ENCODE data around the gene SEC16A.

The SEC16A gene

GRCh38 chr9:136484153-136485048 is 1.6 kb upstream of the SEC16A start:
- no peak for TF ChIP-seq CTCF (IDR thresholded peaks at IDR 0.05; ENCODE audit: control insufficient read depth, extremely low read depth, insufficient read depth)
- peak overlapping the region; percentile 69 for H3K4me3 ChIP-seq (ENCODE audit: low read depth, low read length)
- peak; percentile 30 for DNase-seq (ENCODE audit: low read depth)

- no peak for TF ChIP-seq CTCF (IDR thresholded peaks at IDR 0.05; ENCODE audit: control insufficient read depth, extremely low read depth, insufficient read depth)
- peak overlapping the region; percentile 69 for H3K4me3 ChIP-seq (ENCODE audit: low read depth, low read length)
- peak; percentile 37 for DNase-seq (ENCODE audit: low read depth)
Observed at GRCh38 chr9:136483589-136484152, 831 bp upstream of the SEC16A start.

DNA sequence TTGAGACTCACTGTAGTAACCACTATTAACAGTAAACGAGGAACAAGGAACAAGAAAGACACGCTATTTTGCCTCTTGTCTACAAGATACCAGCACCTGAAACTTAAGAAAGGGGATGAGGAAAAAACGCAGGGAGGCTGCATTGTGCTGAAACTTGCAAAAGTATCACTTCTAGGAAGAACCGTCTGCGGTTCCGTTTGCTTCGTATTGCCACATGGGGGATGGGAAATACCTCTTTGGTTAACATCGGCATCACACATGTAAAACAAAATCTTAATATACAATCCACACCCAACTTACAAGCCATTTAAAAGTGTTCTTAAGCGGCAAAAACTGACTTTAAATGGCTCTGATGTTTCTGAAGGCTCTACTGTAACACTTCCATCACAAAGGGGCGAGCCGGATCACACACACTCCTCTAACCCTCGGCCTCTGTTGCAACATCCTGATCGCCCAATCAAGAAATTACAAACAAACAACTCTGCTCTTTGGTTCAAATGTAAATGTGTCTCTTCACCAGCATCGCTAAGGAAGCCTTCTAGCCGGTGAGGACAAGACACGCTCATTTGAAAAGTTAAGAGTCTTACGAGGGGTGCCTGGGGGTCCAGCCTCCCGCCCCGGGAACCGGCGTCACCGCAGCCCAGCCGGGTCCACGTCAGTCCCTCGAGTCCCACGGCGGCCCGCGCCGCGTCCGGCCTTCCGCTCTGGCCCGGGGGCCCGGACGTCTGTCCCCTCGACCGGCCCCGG is 621 bp downstream of the SEC16A start:
- peak overlapping the region; percentile 92 for H3K4me3 ChIP-seq (ENCODE audit: low read depth, low read length)
- DNase-seq (ENCODE audit: low read depth): no peak
- TF ChIP-seq CTCF (IDR thresholded peaks at IDR 0.05; ENCODE audit: control insufficient read depth, extremely low read depth, insufficient read depth): no peak

GRCh38 chr9:136481558-136481957 is 1.3 kb downstream of the SEC16A start:
- DNase-seq (ENCODE audit: low read depth): no peak
- TF ChIP-seq CTCF (IDR thresholded peaks at IDR 0.05; ENCODE audit: control insufficient read depth, extremely low read depth, insufficient read depth): no peak

GRCh38 chr9:136476369-136477150 is 6.3 kb downstream of the SEC16A start:
- no peak for DNase-seq (ENCODE audit: low read depth)
- H3K4me3 ChIP-seq (ENCODE audit: low read depth, low read length): no peak overlapping the region
- TF ChIP-seq CTCF (IDR thresholded peaks at IDR 0.05; ENCODE audit: control insufficient read depth, extremely low read depth, insufficient read depth): no peak

More at GRCh38 chr9:136481558-136481957, 1.3 kb downstream of the SEC16A start:
- H3K4me3 ChIP-seq (ENCODE audit: low read depth, low read length): peak overlapping the region; percentile 92

All from LNCaP clone FGC (cell line).